Activated naive CD4-positive, alpha-beta T cell (primary cell): Measurements from ENCODE around the gene PDLIM7.

Source experiments
- DNase-seq, 4 experiments: peaks; one replicate each; lab custom pipeline; 2025; lab: John Stamatoyannopoulos, UW

PDLIM7 gene

DNA sequence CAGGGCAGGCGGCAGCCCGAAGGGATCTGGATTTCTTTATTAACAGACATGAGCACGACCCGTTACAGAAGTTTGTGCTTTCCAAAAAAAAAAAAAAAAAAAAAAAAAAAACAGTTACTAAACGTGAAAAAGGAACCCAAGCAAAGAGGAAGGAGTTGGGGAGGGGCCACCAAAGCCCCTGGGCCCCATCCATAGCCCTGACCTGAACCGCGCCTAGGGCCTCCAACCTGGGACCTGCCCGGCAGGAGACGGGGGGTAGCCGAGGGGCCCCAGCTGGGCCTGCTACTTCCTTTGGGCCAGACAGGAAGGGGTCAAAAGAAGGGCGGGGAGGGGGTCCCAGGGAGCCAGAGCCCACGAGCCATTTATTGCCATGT lies 40.8 kb downstream of the PDLIM7 start:
- no peak for DNase-seq

DNA sequence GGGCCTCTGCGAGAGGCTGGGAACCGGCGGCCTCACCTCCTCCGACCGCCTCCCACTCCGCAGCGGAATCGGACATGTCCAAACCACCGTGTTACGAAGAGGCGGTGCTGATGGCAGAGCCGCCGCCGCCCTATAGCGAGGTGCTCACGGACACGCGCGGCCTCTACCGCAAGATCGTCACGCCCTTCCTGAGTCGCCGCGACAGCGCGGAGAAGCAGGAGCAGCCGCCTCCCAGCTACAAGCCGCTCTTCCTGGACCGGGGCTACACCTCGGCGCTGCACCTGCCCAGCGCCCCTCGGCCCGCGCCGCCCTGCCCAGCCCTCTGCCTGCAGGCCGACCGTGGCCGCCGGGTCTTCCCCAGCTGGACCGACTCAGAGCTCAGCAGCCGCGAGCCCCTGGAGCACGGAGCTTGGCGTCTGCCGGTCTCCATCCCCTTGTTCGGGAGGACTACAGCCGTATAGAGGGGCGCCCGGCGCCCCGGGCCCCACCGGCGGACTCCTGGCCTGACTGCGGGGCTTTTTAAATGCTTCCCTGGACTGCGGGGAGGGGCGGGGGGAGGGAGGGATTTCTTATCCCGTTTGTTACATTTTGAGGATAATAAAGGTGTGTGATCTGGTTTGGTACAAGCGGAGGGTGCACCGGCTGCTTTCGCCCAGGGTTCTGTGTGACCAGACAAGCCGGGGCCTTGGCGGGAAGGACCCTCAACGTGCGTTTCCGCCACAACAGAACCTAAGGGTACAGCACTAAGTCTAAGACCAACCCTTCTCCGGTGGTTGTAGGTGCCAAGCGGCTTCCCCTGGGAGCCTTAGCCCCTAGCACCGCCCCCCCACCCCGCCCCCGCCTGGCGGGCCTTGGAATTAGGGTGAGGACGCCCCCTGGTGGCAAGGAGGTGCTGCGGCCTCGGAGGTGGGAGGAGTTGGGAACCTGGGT lies 41.5 kb downstream of the PDLIM7 start:
- peak; percentile 88 to 97 (median 94) for DNase-seq

DNA sequence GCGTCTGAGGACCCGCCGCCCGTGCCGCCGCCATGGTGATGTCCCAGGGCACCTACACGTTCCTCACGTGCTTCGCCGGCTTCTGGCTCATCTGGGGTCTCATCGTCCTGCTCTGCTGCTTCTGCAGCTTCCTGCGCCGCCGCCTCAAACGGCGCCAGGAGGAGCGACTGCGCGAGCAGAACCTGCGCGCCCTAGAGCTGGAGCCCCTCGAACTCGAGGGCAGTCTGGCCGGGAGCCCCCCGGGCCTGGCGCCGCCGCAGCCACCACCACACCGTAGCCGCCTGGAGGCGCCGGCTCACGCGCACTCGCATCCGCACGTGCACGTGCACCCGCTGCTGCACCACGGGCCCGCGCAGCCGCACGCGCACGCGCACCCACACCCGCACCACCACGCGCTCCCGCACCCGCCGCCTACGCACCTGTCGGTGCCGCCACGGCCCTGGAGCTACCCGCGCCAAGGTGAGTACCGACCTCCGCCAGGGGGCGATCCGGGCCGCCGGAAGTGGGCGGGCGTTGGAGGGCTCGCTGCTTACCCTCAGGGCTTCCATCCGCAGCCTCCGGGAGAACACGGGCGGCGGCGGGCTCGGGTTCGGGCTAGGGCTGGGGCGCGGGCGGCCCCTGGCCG lies 42.3 kb downstream of the PDLIM7 start:
- DNase-seq, result peak; percentile 80 to 93 (median 87)

DNA sequence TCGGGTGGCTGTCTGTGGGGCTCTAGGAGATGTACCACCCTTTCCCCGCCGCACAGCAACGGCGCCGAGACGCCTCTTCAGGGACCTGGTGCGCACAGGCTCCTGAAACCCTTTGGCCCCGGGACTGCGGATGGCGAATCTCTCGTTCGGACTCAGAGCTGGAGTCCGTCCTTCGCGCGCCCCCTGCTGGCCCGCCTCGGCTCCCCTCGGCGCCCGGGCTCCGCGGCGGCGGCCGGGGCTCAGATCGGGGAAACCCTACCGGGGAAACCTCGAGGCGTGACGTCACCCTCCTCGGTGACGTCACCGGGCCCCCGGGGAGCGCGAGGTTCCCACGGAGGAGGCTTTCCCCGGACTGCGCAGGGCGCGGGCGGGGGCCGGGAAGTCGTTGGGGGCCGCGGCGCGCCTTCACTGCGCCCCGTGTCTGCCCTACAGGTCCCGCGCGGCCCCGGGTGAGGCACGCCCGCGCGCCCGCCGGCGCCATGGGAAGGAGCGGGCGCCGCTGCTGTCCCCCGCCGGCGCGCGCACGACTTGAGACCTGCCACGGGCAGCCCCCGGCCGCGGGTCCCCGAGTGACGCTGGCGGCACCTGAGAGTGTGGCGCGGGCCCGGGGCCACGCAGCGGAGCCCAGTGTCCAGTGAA lies 42.9 kb downstream of the PDLIM7 start:
- peak; percentile 86 to 93 (median 90) for DNase-seq

DNA sequence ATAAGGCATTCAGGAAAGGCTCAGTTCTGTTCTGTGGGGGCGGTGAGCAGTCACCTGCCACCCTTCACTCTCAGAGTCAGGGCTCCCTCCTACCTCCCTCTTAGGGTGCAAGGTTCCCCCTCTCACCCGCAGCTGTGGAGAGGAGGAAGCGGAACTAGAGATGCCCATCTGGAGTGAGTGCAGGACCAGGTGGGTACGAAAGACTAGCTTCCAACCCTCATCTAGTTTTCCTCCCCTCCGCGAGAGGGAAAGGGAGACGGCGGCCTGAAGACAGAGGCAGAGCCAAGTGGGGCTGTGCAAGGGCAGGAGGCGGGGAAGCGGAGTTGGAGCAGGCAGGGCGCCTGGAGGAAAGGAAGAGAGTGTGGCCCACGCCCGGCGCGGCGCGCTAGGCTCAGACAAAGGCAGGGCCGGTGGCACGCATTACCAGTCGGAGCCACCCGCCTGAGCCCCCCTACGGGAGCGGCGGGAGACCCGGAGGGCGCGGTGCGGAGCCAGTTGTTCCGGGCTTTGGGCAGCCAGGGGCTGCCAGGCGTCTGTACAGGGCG lies 43.5 kb downstream of the PDLIM7 start:
- DNase-seq, result no peak

DNA sequence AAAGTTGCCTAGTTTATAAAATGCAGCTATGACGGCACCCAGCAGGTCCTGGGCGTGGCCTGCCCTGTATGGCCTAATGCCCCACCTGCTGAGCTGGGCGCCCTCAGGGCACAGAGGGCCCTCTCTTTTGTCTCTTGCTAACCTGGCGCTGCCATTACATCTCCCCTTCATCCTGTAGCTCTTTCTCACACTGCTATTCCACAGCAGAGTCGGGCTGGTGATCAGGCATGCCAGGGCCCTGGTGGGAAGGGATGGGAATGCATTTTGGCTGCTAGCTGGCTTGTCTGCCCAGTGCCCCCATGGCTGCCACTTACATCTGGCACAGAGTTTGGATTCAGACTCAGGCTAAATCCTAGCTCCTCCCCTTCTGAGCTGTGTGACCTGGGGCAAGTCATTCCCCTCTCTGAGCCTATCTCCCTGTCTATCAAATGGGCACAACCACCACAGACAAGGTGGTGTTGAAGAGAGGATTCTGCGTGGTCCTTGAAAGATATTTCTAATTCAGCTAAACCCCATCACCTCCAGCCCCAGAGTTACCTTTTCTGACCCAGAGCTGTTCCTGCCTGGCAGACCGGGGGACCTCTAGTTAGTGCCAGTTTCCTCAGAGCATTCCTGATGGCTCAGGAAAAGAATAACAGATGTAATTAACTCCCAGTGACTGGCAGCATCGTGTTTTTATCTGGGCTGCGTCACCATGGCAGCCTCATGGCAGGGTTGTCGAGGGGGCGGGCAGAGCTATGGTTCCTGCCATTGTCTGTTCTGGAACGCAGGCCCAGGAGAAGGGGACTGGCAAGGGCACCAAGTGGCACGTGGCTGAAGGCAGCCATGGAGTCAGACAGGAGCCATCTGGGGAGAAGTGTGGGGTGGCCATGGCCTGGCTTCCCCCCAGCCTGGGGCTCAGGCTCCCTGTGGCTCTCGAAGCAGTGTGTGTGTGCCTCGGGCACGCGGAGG lies 44.4 kb downstream of the PDLIM7 start:
- DNase-seq, result no peak

DNA sequence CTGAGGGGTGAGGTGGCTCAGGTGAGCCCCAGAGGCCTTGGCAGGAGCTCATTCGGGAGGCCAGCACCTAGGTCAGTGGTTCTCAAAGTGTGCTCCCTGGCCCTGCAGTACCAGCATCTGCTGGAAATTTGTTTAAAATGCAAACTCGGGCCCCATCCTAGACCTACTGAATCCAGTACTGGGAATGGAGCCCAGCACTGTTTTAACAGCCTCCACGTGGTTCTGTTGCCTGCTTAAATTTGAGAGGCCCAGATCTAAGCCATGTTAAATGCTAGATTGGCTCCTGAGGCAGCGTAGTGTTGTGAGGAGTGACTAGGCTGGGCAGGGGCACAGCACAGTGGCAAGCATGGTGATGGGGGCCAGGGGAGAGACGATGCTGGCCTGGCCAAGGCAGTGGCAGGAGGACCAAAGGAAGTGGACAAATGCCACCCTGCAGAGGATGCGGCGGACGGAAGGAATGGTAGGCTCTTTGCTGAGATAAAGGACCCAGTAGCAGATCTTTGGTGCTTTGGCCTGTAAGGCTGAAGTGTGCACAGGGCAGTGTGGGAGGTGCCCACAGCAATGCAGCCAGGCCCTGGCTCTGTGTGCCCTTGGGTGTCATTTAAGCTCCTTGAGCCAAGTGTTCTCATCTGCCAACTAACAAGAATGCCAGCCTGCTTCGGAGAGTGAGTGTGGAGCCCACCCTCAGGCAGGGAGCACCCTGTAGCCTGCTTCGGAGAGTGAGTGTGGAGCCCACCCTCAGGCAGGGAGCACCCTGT lies 46.6 kb downstream of the PDLIM7 start:
- no peak for DNase-seq

DNA sequence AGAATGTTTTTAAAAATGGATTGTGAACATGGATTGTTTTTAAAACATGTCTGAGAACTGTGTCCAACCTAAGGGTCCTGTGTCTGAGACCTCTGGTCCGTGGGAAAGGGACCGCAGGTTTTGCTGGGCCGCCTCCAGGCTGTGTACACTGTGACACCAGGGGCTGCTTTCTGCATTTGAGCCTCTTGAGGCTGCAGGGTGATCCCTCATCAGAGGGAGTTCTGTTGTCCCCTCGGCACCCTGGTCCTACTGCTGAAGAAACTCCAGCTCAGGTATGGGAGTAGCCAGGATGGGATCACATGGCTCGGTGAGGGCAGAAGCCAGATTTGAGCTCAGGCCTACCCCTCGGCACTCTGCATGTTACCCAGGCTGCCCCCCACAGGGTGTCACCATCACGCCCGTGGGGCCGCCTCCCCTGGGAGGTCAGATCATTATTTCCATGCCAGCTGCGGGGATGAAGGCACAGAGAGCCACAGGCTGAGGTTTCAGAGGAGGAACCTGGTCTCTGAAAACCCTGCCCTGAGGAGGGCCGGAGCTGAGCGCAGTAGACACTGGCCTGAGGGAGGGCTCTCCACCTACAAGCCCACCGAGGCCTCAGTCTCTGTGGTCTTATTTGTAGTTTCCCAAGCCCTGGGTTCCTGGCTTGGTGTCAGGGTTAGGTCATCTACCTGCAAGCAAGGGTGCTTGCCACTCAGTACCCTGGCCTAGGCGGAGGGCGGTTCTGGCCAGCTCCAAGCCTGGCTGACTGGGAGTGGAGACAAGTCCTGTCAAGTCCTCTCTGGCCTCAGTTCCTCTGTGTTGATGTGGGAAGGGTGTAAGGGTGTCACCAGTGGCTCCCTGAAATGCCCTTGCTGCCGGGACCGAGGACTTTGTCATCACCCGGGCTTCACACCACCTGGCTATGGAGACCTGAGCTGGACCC lies 48.0 kb downstream of the PDLIM7 start:
- no peak for DNase-seq

DNA sequence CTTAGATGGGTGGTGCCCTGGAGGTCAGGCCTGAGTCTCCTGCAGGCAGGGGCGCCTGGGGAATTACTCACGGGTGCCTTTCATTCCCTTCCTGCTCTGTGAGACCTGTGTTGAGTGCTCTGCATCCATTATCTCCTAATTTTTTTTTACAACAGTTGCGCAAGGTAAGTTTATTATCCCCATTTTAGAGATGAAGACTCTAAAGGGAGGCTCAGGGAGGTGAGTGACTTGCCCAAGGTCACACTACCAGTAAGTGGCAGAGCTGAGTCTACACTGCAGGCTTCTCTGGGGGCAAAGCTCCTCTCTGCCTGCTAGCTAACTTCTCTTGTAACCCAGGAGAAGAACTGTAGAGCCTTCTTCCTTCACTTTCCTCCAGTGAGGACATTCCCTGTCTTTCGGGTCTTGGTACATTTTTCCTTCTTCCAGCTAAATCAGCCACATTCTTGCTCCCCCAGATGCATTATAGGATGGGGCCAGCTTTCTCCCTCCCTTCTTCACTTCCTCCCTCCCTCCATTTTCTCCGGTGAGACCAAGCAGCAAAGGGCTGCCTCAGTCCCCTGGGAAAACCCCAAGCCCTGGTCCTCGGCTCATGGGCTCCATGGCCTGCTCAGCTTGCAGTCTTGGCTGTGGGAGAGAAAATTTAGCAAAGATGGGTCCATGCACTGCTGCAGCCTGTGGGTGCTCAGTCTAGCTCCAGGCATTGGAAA lies 49.0 kb downstream of the PDLIM7 start:
- DNase-seq, result no peak

DNA sequence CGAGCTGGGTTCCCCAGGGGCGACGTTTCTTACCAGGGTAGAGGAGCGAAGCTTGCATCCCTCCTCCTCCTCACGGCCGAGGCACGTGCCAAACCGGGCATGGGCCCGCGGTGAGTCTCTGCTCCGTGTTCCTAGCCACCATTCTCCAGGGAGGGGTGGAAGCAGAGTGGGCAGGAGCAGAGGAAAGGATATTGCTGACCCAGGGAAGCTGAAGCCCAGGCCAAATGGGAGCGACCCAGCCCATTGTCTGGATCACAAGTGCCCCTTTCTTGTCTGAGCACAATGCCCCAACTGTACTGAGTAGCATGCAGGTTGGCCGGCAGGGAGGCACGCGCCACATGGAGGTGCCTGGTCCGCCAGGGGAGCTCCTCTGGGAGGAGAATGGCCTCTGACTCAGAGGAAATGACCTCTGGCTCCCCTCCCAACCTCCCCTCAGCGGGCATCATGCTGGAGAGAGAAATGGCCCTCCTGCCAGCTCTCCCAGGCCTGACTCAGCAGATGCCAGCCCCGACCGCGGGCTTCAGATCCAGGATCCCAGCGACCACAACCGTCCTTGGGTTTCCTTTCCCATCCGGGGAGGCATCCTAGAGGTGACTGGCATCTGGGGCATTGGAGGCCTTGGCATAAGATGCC lies 49.7 kb downstream of the PDLIM7 start:
- no peak for DNase-seq

DNA sequence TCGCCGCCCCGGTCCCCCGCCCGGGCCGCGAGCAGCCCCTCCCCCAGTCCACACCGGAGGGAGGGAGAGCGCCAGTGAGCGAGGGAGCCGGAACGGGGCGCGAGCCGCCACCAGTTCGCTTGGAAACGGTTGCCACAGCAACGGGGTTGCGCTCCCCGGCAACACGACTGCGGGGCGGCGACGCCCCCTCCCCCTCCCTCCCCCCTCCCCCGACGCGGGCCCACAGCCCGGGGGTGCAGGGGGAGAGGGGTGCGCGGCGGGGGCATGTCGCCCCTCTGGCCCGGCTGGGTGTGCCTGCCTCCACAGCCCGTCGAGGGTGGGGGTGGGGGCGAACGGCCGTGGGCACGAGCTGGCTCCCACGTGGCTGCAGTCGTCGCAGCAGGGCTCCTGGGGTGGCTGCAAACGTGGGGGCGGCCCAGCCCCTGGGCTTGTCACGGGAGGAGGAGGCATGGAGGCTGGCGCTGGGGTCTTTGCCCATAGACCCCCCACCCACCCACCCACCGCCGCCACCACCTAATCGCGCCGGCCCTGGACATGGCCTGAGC lies 50.3 kb downstream of the PDLIM7 start:
- peak in 3 of 4 experiments; percentile 34 to 70 (median 65) for DNase-seq

DNA sequence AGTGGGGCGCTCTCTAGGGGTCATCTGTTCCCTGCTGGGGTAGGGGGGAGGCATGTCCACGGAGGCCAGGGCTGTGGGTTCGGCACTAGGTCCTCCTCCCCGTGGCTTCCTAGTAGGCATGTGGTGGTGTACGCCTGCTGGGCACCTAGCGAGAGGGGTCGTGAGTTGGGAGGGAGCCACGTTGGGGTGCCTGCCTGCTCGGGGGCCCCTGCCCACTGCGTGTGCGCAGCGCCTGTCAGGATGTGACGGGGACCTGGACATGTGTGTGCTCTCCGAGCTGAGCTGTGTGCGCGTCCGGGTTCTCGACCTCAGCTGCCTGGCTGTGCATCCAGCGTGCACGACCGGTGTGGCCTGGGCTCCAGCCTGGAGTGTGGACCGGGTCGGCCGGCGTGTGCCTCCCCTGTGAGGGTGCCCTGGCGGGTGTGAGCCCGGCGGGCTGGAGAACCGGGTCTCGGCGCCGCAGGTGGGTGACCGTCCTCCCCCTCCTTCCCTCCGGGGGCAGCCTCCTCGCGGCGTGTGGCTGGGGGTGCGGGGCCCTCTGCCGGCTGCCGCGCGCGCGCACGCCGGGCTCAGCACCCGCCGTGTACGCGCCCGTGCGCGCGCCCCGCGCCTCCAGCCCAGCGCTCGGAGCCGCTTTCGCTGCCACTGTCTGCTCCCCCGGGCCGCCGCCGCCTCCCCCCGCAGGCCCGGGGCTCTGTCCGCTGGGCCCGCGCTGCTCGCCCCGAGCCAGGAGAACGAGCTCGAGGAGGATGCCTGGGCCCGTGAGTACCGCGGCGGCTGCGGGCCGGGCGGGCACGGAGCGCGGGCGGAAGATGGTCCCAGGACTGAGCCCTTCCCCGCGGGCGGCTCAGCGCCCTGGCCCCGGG lies 51.0 kb downstream of the PDLIM7 start, which contains the start of gene PRR7:
PRR7 (plus strand) TSS at position 615 of the 866 bp plus-strand sequence. CDS start 8,254 bp downstream, outside the sequence.
- DNase-seq, result peak in 3 of 4 experiments; percentile 35 to 72 (median 56)

DNA sequence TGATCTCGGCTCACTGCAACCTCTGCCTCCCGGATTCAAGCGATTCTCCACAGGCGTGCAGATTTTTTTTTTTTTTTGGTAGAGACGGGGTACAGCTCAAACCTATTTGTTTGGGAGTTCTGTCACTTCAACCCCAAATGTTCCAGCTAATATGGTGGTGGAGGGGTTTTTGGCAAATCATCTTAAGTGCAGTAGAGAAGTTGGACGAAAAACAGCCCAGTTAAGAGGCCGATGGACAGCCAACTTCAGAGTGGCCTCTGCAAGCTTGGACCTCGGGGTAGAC lies 51.5 kb downstream of the PDLIM7 start:
- no peak for DNase-seq

DNA sequence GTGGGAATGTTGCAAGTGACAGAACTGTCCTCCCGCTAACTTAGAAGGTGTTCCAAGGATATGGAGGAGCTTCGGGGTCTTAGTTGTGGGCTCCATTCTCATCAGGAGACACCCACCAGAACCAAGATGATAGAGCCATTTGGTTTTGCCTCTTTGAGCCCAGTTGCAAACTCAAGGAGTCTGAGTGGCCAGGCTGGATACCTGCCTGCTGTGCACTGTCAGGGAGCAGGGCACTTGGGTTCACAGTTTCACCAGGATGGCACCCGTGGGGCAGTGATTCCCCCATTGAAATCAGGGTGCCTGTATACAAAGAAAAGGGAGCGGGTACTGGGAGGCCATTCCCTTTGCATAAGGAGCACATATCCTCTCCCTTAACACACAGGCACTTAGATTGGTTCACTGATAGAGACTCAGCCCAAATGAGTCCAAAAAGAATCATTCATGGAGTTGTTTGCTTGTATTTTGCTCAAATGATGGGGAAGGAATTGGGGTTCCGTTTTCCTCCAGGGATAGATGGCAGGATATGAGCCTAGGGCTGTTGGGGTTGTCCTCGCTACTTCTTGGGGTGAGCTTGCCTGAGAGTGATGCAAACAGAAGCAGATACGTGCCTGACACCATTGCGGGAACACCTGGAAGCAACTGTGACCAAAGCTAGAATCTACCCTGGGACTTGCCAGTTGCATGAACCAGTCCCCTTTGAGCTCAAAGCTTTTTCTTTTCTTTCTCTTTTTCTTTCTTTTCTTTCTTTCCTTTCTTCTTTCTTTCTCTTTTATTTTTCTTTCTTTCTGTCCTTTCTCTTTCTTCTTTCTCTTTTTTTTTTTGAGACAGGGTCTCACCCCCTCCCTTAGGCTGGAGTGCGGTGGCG lies 52.1 kb downstream of the PDLIM7 start:
- no peak for DNase-seq

DNA sequence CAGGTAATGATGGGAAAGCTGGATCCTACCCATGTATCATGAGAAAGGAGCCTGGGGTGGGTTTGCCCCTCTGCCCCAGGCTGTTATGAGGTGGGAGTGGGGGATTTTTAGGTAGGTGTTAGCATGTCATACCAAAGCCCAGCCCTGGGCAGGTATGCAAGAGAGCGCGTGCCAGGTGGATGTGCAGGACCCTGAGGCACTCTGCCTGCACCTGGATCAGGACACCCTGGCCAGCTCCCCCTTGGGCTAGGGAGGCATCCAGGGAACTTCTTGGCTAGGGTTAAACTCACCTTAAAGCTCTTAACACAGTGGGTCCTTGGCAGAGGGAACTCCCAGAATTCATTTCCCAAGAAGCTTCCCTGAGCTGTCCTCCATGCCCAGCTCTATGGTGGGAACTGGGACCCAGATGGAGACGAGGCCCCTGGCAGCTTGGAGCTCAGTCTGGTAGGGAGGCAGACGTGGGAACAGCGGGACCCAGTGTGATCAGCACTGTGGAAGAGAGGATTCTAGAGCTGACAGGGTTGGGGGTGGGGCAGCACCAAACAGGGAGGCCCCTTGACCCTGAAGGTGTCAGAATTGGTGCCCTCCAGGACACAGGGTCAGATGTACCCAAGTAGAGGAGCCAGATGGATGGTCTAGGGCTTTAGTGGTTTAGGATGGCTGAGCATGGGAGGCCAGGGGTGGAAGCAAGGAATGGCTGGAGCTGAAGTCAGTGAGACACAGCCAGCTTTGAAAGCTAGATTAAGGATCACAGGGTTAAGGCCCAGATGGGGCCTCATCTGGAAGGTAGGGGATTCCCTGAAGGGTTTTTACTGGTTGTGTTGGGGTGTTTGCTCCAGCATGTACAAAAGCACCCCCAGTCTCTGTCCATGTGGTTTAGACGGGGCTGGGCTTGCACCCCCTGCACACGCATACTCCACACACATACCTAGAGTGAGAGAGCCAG lies 53.0 kb downstream of the PDLIM7 start:
- DNase-seq, result no peak
